Astrocyte of the hippocampus (primary cell): ENCODE data around the gene GAP43.
"Not testable (repeated sequence)": the region's sequence is repeated elsewhere in the genome, so short reads cannot be mapped to it uniquely, and the experiment has no call there.

Source experiments
- DNase-seq: peaks from one replicate; pipeline ENCODE4 v3.0.0; 2011; ENCODE audit warnings: low read depth, low spot score

GAP43 gene

DNA sequence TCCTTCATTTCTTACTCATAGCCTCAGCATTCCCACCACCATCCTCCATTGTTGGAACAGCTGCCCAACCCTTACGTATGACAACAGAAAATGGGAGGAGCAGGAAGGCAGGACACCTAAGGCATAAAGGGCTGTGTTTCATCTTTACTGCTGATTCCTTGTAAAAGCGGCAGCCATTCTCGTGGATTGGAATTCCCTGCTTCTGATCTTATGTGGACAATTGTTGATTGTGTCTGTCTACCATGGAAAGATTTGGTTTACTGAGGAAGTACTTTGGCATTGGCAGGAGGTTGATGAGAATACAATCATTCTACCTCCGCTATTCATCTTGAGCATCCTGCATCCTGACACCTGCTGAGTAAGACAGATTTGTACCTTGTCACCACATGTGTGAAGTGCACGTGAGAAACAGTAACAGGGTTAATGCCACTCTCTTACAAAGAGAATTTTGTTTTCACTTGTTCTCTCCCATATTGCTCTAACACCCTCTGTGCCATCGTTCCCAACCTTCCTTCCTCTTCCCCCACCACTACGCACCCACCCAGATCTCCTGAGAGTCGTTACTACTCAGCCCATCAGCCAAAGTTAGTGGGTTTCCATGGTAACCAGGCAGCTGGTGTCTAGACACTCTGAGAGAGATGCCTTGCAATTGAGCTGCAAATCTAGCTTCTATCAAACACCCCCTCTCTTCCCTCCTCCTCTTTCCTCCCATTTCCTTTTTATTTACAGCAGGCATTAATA lies 75.7 kb downstream of the GAP43 start:
- peak; percentile 25 for DNase-seq

DNA sequence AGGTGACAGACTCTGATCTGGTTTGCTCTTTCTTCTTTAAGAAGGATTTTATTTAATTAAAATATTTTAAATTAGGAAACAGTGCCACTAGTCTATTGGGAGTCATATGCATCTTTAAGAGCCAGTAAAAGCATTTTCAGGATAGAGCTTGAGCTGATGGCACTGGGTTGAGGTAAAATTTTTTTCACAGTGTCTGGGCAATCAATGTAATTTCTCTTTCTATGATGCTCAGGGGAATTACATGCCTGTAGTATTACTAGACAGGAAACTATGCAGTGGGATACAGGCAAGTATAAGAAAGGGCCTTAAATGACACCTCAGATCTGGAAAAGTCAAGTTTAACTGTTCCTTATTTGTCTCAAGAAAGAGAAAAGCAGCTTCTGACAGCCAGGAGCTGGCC lies 76.4 kb downstream of the GAP43 start:
- DNase-seq = peak; percentile 46

DNA sequence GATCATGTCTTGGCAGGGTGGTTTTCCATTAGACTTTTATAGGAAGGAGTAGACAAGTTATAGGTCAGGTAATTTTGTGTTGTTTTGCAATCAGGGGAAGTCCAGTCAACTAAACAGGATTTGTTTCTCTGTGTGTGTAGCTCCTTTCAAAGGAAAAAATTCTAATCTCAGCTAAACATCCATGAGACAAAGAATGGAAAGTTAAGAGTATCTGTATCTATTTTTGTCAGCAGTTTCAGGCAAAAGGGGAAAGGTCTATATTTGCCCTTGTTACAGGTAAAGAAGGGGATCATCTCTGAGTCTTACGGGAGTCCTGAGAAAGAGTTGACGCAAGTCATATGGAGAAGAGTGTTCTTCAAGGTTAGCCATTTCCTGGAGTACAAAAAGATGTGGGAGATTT lies 79.3 kb downstream of the GAP43 start:
- DNase-seq = no peak

DNA sequence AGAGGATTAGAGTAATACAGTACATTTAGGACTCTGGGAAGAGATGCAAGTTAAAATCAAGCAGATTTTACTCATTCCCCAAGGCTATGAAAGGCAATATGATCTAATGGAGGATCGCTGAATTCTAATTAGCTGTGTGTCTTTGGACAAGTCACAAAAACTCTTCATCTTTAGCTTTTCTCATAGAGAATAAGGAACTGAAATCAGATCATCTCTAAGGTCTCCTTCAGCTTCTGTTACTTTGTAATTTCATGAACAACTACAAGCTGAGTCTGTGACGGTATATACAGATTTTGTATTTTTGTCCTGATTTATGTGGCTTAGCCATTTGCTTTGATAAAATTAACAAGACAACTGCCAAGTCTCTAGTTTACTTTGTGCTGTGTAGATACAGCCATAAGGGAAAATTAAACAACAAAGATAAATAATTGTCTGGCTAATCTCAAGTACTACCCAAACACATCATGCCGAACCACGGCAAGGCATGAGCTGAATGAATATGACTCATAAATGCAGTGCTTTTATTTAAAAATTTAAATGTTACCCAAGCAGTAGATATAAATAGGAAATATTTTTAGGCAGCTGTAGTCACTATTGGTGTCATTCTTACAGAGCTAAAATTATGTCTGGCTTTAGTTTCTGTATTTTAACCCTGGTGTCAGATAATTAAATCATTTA lies 81.5 kb downstream of the GAP43 start:
- DNase-seq = no peak

DNA sequence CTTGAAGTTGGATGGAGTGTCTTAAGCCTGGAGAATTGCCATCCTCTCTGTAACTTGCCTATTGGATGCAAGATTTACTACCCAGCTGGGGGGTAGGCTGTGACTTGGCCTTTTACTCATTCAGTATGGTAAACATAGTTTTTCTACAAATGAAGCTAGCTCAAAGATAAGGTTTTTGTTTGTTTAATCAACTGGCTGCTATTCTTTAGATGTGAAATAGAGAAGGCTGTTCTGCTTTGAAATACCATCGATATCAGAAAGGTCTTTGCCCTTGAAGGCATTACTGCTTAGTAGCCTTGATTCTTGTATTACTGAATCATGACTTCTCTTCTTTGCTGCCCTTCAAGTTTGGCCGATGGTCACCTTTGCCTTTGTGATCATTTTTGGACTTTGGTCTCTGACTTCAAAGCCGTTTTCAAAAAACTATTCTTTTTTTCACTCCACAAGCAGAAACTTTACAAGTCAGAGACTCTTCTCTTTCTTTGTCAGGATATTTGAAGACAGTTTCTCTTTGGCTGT lies 83.1 kb downstream of the GAP43 start:
- DNase-seq = no peak

DNA sequence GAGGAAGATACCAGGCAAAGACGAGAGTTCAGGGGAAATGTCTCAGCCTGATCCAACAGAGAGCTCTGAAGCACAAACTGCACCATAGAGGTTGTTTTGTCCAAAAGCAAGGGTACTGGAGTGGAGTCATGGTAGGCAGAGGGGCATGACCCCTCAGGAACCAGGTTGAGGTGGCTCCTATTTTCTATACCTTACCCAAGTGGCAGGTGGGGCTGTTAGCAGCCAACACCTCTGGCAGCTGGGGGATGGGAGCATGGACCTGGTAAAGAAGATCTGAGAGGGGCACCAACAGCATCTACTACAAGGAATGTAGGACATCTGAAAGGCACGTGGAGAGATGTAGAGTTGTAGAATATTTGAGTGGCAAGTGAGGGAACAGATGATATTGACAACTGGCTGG lies 85.2 kb downstream of the GAP43 start:
- no peak for DNase-seq

DNA sequence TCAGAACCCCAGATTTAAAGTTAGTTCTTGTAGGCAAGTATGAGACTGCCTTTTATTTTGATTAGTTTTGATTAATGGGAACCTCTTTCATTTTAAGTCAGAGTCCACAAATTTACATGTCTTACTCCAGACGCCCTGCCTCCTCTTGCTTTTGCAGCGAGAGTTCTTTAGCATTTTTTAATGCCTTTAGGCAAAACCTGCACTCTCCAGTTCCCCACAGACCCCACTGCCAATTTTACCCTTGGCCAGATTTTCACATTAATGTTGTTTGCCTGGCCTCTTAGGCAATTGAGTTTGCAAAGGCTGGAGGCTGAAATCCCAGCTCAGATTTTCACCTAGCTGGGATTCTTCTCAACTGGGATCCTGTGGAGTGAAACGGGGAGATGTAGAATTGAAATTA lies 85.8 kb downstream of the GAP43 start:
- DNase-seq = no peak

DNA sequence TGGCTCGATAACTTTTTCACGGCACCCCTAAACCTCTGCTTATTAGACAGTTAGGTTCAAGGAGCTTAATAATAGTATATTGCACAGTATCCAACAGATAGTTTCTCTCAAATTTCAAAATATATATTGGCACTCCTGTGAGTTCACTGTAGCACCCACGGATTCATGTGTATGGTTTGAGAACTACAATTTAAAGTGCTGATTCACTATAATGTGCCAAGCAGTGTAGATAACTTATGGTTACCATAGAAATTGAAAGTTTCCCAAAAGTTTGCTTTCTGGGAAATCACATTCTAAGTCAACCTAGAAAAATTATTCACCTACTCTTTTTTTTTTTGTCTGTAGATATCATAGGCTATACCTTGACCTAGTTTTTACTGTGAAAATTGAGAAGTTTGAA lies 86.6 kb downstream of the GAP43 start:
- no peak for DNase-seq

DNA sequence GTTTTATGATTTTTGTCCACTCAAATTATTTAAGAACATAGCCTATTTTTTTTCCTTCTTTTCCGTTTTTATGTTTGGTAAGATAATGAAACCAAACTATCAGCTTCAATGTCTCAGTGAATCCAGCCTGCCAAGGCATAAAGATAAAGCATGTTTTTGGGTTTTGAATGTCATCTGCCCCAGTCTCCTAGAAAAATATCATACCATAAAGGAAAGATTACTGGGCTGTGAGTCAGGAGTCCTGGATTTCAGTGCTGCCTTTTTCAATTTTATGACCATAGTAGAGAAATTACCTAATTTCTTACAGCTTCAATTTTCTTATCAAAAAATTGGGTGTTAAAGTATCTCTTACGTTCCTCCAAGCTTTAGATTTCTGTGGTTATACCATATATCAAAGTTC lies 87.5 kb downstream of the GAP43 start:
- no peak for DNase-seq

DNA sequence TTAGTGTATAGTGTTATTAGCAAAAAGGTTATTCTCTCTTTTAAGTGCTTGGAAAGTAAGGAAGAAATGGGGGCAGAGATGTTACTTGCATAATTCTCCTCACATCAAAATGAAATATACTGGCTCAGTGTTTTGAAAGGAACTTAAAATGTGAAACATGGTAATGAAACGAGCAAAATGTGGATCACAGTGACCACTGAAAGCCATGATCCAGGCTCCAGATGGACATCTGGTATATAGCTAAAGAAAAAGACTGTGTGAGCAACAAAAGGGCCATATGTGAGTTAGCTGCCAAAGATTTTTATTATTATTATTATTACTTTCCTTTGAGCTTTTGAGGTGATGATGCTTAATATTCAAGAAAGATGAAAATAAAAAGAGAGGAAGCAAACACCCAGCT lies 89.6 kb downstream of the GAP43 start:
- no peak for DNase-seq

DNA sequence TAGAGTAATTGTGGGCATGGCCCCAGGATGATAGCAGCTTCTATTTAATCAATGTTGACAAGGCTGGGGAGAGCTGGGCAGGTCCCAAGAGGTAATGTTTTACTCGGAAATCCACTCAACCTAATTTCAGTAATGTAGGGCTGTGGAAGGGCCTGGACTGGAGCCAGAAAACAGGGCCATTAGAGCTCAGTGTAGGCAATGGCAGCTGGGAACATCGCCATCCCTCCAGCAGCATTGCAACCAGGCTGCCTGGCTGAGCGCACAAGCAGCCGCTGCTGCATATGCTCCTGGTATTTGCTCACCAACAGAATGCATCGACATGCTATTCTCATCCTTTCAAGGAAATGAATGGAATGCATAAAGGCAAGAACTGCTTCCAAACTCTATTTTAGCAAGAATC lies 90.0 kb downstream of the GAP43 start:
- DNase-seq = peak; percentile 62

DNA sequence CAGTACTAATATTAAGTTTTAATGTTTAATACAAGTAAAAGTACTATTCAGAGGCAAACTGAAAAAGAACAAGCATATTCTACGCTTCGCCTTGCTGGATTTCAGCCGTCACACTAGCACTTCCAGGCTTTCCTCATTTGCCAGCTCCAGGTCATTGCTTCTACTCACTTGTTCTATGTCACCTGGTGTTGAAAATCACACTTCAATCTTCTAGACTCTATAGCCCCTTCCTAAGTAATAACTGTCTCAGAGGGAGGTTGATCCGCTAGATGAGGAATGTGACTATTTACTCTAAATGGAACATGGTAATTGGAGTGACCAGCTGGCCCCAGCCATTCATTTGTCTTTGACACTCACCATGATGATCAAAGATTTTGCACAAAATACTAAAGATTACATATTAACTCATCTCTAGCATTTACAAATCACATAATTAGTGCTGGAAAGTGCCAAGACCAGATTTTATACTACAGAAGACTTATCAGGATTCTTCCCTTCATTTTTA lies 92.0 kb downstream of the GAP43 start:
- DNase-seq = no peak

DNA sequence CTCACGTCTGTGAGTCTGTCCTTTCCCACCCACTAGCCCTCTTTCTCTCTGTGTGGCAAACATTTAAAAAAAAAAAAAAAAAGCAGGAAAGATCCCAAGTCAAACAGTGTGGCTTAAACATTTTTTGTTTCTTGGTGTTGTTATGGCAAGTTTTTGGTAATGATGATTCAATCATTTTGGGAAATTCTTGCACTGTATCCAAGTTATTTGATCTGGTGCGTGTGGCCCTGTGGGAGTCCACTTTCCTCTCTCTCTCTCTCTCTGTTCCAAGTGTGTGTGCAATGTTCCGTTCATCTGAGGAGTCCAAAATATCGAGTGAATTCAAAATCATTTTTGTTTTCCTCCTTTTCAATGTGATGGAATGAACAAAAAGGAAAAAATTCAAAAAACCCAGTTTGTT lies 97.7 kb downstream of the GAP43 start:
- peak; percentile 15 for DNase-seq

DNA sequence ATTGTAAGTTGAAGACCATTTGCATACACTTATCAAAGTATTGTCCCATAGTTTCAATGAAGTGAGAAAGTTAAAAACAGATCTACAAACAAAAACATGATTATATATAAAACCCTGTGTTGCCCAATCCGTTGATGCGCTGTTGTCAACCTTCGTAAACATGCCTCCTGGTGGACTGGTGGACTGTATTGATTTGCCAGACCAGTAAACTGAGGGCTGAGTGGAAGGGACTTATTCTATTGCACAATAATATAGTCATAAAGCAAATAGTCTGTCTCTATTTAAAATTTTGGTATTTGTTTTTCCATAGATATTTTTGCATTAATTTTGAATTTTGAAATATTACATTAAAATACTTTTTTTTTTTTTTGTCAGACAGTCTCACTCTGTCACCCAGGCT lies 102.5 kb downstream of the GAP43 start:
- DNase-seq = no peak

DNA sequence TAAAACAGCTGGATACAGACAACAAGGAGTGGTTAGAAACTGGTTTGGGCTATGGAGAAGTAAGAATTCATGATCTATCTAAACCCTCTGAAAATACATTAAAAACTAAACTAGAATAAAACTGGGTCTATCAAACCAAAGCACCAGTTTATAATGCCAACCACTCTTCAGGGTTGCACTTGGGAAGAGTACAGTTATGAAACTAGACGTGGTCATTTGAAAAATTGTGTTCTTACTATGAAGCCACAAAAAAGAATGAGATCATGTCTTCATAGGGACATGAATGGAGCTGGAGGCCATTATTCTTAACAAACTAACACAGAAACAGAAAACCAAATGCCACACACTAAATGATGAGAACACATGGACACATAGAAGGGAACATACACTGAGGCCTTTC lies 103.8 kb downstream of the GAP43 start:
- DNase-seq = no peak

DNA sequence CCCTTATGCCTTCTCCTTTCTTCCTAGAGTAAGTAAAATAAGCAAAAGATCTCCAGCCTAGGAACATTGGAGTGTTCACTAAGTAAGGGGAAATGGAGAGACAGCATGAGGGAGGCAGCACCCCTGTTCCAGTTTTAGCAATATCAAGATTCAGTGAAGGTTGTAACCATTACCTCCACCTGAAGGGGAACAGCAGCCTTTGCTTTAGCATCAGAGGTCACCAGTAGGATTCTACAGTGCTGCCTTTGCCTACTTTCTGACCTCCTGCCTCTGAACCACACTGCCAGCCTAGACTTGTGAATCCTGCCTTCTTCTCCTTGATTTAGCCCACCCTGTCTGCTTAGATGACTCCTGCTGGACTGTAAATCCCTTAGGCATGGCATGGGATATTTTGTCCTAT lies 104.7 kb downstream of the GAP43 start:
- DNase-seq = no peak

DNA sequence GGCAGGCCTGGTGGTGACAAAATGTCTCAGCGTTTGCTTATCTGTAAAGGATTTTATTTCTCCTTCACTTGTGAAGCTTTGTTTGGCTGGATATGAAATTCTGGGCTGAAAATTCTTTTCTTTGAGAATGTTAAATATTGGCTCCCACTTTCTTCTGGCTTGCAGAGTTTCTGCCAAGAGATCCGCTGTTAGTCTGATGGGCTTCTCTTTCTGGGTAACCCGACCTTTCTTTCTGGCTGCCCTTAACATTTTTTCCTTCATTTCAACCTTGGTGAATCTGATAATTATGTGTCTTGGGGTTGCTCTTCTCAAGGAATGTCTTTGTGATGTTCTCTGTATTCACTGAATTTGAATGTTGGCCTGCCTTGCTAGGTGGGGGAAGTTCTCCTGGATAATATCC lies 113.0 kb downstream of the GAP43 start:
- DNase-seq = not testable (repeated sequence)

DNA sequence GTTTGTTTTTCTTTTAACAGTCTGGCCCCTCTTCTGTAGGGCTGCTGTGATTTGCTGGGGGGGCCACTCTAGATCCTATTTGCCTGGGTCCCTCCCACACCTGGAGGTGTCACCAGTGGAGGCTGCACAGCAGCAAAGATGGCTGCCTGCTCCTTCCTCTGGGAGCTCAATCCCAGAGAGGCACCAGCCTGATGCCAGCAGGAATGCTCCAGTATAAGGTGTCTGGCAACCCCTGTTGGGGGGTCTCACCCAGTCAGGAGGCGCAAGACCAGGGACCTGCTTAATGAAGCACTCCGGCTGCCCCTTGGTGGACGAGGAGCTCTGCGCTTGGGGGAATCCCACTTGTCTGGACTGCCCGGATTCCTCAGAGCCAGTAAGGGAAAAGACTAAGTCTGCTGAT lies 118.3 kb downstream of the GAP43 start:
- DNase-seq = no peak

DNA sequence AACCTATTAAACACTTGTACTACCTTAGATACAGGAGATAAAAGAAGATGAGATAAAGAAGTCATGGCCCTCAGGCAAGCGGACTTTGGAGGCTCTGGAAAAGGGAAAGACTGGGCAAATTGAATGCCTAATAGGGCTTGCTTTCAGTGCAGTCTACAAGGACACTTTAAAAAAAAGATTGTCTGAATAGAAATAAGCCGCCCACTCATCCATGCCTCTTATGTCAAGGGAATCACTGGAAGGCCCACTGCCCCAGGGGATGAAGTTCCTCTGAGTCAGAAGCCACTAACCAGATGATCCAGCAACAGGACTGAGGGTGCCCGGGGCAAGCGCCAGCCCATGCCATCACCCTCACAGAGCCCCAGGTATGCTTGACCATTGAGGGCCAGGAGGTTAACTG lies 121.2 kb downstream of the GAP43 start:
- DNase-seq = not testable (repeated sequence)

DNA sequence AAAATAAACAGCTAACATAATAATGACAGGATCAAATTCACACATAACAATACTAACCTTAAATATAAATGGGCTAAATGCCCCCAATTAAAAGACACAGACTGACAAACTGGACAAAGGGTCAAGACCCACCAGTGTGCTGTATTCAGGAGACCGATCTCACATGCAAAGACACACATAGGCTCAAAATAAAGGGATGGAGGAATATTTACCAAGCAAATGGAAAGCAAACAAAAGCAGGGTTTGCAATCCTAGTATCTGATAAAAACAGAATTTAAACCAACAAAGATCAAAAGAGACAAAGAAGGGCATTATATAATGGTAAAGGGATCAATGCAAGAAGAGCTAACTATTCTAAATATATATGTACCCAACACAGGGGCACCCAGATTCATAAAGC lies 129.7 kb downstream of the GAP43 start:
- not testable (repeated sequence) for DNase-seq

DNA sequence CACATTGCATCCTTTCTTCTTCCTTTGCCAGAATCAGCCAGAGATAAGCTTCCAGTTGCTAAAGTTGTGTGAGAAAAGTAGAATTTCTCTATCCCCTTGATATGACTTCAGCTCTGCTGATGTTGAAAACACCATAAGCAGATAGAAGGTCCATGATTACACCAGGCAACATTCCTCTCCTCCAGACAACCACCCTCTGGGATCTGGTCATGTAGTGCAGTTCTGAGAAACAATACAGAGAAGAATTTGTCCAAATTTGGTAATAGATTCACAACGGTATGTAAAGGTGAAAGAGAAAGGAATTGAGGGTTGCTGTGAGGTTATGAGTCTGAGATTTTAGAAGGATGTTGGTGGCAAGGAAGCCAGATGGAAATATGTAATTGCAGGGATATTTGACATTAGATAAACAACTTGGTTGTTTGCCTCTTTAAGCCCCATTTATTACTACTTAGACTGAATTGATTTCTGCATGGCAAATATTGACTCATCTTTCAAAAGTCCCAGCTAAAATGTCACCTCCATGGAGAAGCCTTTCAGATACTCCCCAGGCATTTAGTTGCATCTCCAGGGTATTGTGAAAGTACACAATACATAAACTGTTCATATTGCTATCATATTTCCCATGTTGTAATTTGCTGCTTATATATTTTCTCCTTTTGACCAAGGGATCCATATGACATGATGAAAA lies 134.9 kb downstream of the GAP43 start:
- no peak for DNase-seq

DNA sequence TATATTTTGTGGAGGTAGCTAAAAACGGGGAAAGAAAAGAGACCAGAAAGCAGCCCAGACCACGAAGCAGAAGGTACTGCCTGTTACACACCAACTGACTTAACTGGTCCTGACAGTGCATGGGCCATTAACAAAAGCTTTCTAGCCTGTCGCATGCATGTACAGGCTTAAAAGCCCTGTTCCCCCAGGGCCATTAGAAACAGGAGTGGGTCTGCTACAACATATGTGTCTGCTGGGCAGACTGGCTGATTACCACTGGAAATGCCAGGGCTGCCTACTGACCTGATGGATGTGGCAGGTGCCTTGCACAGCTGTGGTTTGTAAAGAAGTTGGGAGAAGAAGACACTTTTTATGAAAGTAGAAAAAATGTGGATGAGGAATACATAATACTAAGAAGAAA lies 137.4 kb downstream of the GAP43 start:
- no peak for DNase-seq

DNA sequence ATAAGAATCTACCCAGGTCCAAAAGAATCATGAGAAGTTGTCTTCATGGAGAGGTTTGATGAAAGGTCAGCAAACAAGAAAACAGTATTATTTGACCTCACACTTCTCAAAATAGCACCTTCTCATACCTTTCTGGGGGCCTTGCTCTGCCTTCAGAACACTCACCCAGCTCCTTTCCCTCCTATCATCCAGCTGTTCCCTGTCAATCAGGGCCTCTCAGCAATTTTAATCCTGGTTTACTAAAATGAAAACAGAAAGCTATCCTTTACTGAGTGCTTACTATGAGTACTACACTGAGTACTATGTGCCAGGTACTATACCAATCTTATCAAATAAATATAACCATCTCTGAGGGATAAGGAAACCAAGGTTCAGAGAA lies 138.6 kb downstream of the GAP43 start:
- no peak for DNase-seq
